GM12878 (cell line): ENCODE results near the gene ZNF467. TPM values are rescaled to one million over a fixed set of nuclear protein-coding genes. Genes with fewer than 3 reads are reported as not detected.

Source experiments
- ATAC-seq: fragments of 200-7000 bp; cut with Tn5 transposase; 3 replicates; pipeline ENCODE4 v1.9.1; 2020; ENCODE audit warnings: mild to moderate bottlenecking, moderate library complexity
- BruUV-seq: library from RNA; stranded (reverse); fragments of 400-500 nt; replicated peaks from 2 replicates; lab custom pipeline; 2021; lab: Mats Ljungman, UMichigan
- CTCF ChIA-PET: fragments of 300-600 bp; sonication (Branson Sonifier 250); formaldehyde crosslinking; extraction: SDS; loops from one replicate; lab custom pipeline; 2021; ENCODE audit warnings: inconsistent platforms; lab: Yijun Ruan, JAX
- POLR2A ChIA-PET: fragments of 350-600 bp; formaldehyde crosslinking; extraction: SDS; loops from one replicate; lab custom pipeline; 2021; ENCODE audit warnings: inconsistent platforms; lab: Charles Lee
- RAD21 ChIA-PET: fragments of 300-600 bp; sonication (Branson Sonifier 250); formaldehyde crosslinking; loops from one replicate; lab custom pipeline; 2023; ENCODE audit warnings: antibody characterized with exemption; ENCODE audit not compliant: unreplicated experiment; lab: Charles Lee
- SMC1A ChIA-PET: fragments of 300-600 bp; sonication (Branson Sonifier 250); formaldehyde crosslinking; loops from one replicate; lab custom pipeline; 2023; ENCODE audit not compliant: unreplicated experiment, uncharacterized antibody; lab: Charles Lee
- DNase-seq: peaks from one replicate; pipeline ENCODE4 v3.0.0-alpha.2; 2011; ENCODE audit warnings: low read depth, low spot score
- FAIRE-seq: peaks from 3 replicates; lab custom pipeline; 2011; peaks lifted over from hg19 to GRCh38; lab: Jason Lieb, UNC
- H2AFZ ChIP-seq: 2 replicates; pipeline ENCODE4 v1.6.0; 2011; ENCODE audit warnings: low read depth, low read length, control low read depth; ENCODE audit not compliant: control insufficient read depth
- H3K27ac ChIP-seq: 2 replicates; pipeline ENCODE4 v1.5.1; 2011; ENCODE audit warnings: control low read depth; ENCODE audit not compliant: control insufficient read depth, insufficient read depth
- H3K27me3 ChIP-seq, 2 experiments: replicated peaks in 1 of 2; 2 replicates each; pipeline versions ENCODE4 v1.6.0 to v1.6.1; 2011; ENCODE audit warnings: low read length in 1 of 2; ENCODE audit not compliant: control insufficient read depth in 2 of 2, insufficient read depth in 2 of 2
- H3K36me3 ChIP-seq, 2 experiments: 2 replicates each; pipeline ENCODE4 v1.5.1; 2011; ENCODE audit warnings: low read length in 1 of 2; ENCODE audit not compliant: control insufficient read depth in 2 of 2, insufficient read depth in 2 of 2
- H3K4me1 ChIP-seq: 2 replicates; pipeline ENCODE4 v1.6.1; 2011; ENCODE audit warnings: mild to moderate bottlenecking, low read length, moderate library complexity, mixed read lengths; ENCODE audit not compliant: control insufficient read depth, insufficient read depth
- H3K4me2 ChIP-seq: 2 replicates; pipeline ENCODE4 v1.6.0; 2011; ENCODE audit warnings: control low read depth; ENCODE audit not compliant: control insufficient read depth, insufficient read depth
- H3K4me3 ChIP-seq: fragments of 200-600 bp; sonication (generic); 2 replicates; pipeline ENCODE4 v1.5.1; 2016
- H3K79me2 ChIP-seq: 2 replicates; pipeline ENCODE4 v1.6.0; 2011; ENCODE audit warnings: low read length; ENCODE audit not compliant: control insufficient read depth, insufficient read depth
- H3K9ac ChIP-seq: 2 replicates; pipeline ENCODE4 v1.8.0; 2011; ENCODE audit warnings: low read length, control low read depth, mixed read lengths; ENCODE audit not compliant: control insufficient read depth, insufficient read depth
- H3K9me3 ChIP-seq: replicated peaks from 3 replicates; pipeline ENCODE4 v1.5.1; 2011; ENCODE audit warnings: mild to moderate bottlenecking, low read length; ENCODE audit not compliant: control insufficient read depth, insufficient read depth
- H4K20me1 ChIP-seq: 2 replicates; pipeline ENCODE4 v1.6.0; 2011; ENCODE audit not compliant: control insufficient read depth, insufficient read depth
- ETV6 ChIP-seq, 2 experiments: fragments of 450-650 bp in 1 of 2; IDR thresholded peaks in 1 of 2; conservative IDR thresholded peaks in 1 of 2; 2 replicates each; pipeline ENCODE4 v1.6.1; 2014; ENCODE audit warnings: antibody characterized with exemption in 1 of 2, borderline replicate concordance in 1 of 2, low read depth in 1 of 2, mild to moderate bottlenecking in 1 of 2, moderate library complexity in 1 of 2
- NR2C2 ChIP-seq: IDR thresholded peaks from 2 replicates; pipeline ENCODE4 v1.6.1; 2011; ENCODE audit warnings: borderline replicate concordance, low read depth; ENCODE audit not compliant: control insufficient read depth, insufficient read length
- RCOR1 ChIP-seq: conservative IDR thresholded peaks from 2 replicates; pipeline ENCODE4 v1.6.1; 2012; ENCODE audit warnings: low read depth, low read length, improper control_type of control experiment
- REST ChIP-seq: IDR thresholded peaks from 2 replicates; pipeline ENCODE4 v1.6.1; 2012; ENCODE audit warnings: mild to moderate bottlenecking, low read depth, low read length
- WGBS: methylation state at CpG from one replicate; pipeline ENCODE4 v1.1.6; 2016; ENCODE audit warnings: low lambda C conversion rate; ENCODE audit not compliant: insufficient replicate concordance, insufficient coverage; ENCODE audit errors: missing lambda C conversion rate; 5-methylcytosine and 5-hydroxymethylcytosine counted together
- in situ Hi-C: fragments of 300-500 bp; cut with MboI; formaldehyde crosslinking; loops from 9 replicates; pipeline ENCODE4 v1.14.3; 2018; ENCODE audit warnings: mixed read lengths
- intact Hi-C: fragments of 100-400 bp; cut with micrococcal nuclease; formaldehyde crosslinking; loops from one replicate; pipeline ENCODE4 v1.14.2; 2022; ENCODE audit not compliant: unreplicated experiment
- polyA plus RNA-seq, 11 experiments: library from polyadenylated mRNA; depleted of rRNA in 4 of 11; unstranded in 6 of 11; stranded (reverse) in 5 of 11; fragments of >200 nt; fragmentation: Nextera tagmentation in 4 of 11; fragmentation: Illumina TruSeq in 1 of 11; extraction: Ambion mirVana in 4 of 11; extraction: Trizol in 1 of 11; gene quantifications; 1 replicate in 1 of 11; 2 replicates in 10 of 11; pipeline versions ENCODE4 v1.2.1 to v1.2.3, GENCODE V29; 2011 to 2016; ENCODE audit warnings: inconsistent platforms in 2 of 11, missing spikeins in 2 of 11, low read depth in 1 of 11
- total RNA-seq, 4 experiments: library from RNA; depleted of rRNA in 3 of 4; stranded (reverse); fragments of >200 nt in 3 of 4; fragmentation: Illumina TruSeq in 1 of 4; extraction: Trizol in 1 of 4; gene quantifications; 2 replicates each; pipeline versions ENCODE4 v1.2.1 to v1.2.3, GENCODE V29; 2013 to 2021
- TF ChIP-seq, protein P1 (sequence below): IDR thresholded peaks from 2 replicates; pipeline ENCODE4 v1.6.1; 2012; ENCODE audit warnings: low read depth, low read length, improper control_type of control experiment
- TF ChIP-seq, protein P2 (sequence below): IDR thresholded peaks from 2 replicates; pipeline ENCODE4 v1.6.1; 2011; ENCODE audit warnings: low read depth, low read length, improper control_type of control experiment, borderline replicate concordance

Gene ZNF467
- total and polyA plus RNA-seq, 10 of the 15 experiments (the other 5 are each of a cell fraction or from before 2014, with no cell fraction given), result not detected

- no peak for TF ChIP-seq ETV6 (conservative IDR thresholded peaks at IDR 0.05 in 1 of 2, IDR thresholded peaks at IDR 0.05 in 1 of 2; ENCODE audit: borderline replicate concordance in 1 of 2, low read depth in 1 of 2)
These were observed 36.7 kb downstream of the ZNF467 start (continued) for GRCh38 chr7:149736478-149737360.

GRCh38 chr7:149735779-149736477 is 37.5 kb downstream of the ZNF467 start:
- no peaks in the 10 kb centered on the region for H4K20me1 ChIP-seq
- no peak for FAIRE-seq
- BruUV-seq, result no TSS peak
- H3K9ac ChIP-seq, result no peak overlapping the region
- 0 out of 4 replicates have a peak, but pooled peaks cover 0 to 2% of the 10 kb centered on the region in 2 experiments for H3K36me3 ChIP-seq
- in situ Hi-C loops, result no loop called here
- H3K4me2 ChIP-seq, result no peak overlapping the region
- no peaks in the 10 kb centered on the region for H3K79me2 ChIP-seq
- WGBS, result 69% methylated on average over 16 of the region's 16 CpGs
- no peak for DNase-seq
- no peak overlapping the region for H2AFZ ChIP-seq
- no peak for ATAC-seq
- ChIA-PET POLR2A (interaction anchor here (0.9 kb wide), 1 partner anchor 74 kb away, joined by 3 read pairs; no protein-coding TSS in a partner anchor), RAD21 (interaction anchor here (2.0 kb wide), 1 partner anchor 73 kb away, joined by 6 read pairs; no protein-coding TSS in a partner anchor), CTCF (no interaction called here), SMC1A (no interaction called here)
- no peaks in the 10 kb centered on the region for H3K27me3 ChIP-seq
- intact Hi-C loops, result no loop called here
- no peak overlapping the region for H3K4me3 ChIP-seq
- H3K27ac ChIP-seq, result no peak overlapping the region
- H3K4me1 ChIP-seq, result no peaks in the 10 kb centered on the region; the same call in 1 of the 2 replicates
- no peaks in the 10 kb centered on the region for H3K9me3 ChIP-seq
- TF ChIP-seq NR2C2 (no peak), RCOR1 (no peak), REST (no peak)
- TF ChIP-seq, protein P1, sequence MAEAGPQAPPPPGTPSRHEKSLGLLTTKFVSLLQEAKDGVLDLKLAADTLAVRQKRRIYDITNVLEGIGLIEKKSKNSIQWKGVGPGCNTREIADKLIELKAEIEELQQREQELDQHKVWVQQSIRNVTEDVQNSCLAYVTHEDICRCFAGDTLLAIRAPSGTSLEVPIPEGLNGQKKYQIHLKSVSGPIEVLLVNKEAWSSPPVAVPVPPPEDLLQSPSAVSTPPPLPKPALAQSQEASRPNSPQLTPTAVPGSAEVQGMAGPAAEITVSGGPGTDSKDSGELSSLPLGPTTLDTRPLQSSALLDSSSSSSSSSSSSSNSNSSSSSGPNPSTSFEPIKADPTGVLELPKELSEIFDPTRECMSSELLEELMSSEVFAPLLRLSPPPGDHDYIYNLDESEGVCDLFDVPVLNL, result no peak
- TF ChIP-seq, protein P2, sequence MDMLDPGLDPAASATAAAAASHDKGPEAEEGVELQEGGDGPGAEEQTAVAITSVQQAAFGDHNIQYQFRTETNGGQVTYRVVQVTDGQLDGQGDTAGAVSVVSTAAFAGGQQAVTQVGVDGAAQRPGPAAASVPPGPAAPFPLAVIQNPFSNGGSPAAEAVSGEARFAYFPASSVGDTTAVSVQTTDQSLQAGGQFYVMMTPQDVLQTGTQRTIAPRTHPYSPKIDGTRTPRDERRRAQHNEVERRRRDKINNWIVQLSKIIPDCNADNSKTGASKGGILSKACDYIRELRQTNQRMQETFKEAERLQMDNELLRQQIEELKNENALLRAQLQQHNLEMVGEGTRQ, result no peak
